GM21723 (cell line): ENCODE results near the gene NEUROD6.

Source experiments
- ATAC-seq: cut with Tn5 transposase; IDR thresholded peaks from one replicate; pipeline ENCODE4 v1.9.1; 2021; ENCODE audit warnings: mild to moderate bottlenecking, moderate library complexity; ENCODE audit not compliant: unreplicated experiment

The NEUROD6 gene

GRCh38 chr7:31340603-31341002 is at the start of gene NEUROD6:
Gene NEUROD6, minus strand, starts transcription at chr7:31340726. Its CDS starts 1,458 bp downstream, at chr7:31339268.
- ATAC-seq: no peak

DNA sequence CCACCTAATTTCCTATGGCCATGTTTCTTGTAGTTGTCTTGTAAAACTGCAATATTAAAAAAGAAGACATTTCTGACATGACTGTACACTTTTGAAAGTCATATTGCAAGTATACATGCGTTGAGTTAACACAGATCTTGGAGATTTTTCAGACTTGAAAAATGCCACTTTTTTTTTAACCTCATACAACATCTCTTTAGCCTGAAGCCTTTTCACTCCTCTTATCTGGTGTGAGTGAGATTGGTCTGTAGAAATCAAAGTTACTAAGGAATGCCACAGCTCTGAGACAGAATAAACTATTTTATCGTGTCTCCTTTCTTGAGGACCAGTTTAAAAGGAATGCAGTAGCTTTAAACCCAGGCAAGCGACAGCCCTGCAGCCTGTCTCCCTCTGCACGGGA is 43.9 kb upstream of the NEUROD6 start:
- no peak for ATAC-seq

DNA sequence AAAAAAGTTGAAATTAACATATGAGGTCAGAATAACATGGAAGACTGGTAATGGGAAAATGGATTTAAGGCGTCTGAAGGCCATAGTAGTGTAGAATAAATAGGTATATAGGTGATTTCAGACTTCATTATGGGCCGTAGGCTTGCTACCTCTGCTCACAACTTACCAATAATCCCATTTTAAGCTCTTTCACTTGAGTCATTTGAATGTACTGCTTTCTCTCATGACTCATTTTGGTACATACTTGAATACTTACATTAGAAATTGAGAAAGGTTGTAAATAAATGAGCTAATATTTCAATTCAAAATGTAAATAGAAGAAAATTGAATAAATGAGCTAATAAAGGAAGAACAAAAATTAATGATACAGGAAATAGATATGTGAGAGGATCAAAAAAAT is 42.2 kb upstream of the NEUROD6 start:
- ATAC-seq: no peak

GRCh38 chr7:31373337-31374289 is 33.1 kb upstream of the NEUROD6 start:
- peak; percentile 86 for ATAC-seq

DNA sequence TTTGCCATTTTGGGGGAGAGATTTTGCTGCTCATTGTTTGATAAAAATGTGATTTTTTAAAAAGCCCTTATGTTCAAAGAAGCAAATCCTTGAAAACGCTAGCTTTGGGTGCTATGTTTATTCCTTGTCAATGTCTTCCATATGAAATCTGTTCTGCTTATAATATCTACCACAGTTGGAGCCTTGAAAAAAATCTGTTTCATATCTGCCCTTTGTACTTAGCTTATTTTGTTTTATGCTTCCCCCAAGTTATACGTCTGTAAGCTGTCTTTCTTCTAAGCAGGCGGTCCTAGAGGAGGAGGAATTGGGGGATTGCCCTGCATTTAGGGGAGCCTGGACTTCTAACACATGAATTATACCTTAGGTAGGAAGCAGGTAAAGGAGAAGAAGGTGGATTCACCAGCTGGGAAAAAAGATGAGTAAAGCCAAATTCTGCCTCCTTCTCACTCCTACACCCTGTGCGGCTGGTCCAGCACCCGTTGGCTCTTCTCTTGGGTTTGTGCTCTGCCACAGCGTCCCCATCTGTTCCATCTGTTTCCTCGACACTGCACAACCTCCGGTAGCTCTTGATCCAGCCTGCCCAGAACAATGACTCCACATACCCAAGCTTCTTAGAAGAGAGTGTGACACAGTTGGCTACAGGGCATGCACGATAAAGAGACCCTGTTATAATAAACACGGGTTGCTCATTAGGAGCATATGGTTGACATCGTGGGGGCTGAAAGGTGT is 31.9 kb upstream of the NEUROD6 start:
- no peak for ATAC-seq

GRCh38 chr7:31371621-31372020 is 31.1 kb upstream of the NEUROD6 start:
- no peak for ATAC-seq

DNA sequence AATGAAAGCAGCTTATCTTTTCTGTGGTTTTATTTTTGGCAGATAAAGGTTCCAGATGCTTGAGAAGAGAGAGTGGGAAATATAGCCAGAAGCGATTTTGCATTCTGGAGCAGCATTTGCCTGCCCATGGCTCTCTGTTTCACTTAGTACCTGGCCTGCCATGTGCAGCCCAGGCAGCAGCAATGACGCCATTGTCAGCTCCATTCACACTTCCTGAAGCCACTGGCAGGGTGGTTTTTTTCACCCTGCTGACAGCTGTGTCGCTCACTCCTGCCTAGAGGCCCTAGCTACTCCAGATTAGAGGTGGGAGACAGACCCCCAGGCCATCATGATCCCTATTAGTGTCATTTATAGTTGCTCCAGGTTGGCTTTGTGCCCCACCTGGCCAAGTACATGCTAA is 30.1 kb upstream of the NEUROD6 start:
- no peak for ATAC-seq

GRCh38 chr7:31368620-31369019 is 28.1 kb upstream of the NEUROD6 start:
- ATAC-seq: no peak

GRCh38 chr7:31363496-31363895 is 23.0 kb upstream of the NEUROD6 start:
- no peak for ATAC-seq

DNA sequence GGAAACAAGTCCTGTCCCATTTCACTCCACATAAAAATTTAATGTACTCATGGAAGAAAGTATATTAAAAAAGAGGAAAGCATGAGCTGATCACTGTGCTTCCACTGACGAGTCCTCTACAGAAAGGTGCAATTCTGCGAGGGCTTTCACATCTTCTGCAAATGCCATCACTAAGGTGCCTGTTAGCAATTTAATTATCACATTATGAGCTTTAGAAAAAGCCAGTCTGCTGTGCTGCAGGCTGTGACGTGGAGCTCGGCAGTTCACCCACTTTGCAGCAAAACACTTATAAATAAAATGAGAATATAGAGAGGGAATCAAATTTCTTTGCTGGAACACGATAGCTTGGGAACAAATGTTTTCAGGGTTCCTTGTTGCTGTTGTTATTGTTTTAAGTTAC is 22.5 kb upstream of the NEUROD6 start:
- ATAC-seq: no peak

GRCh38 chr7:31362401-31362800 is 21.9 kb upstream of the NEUROD6 start:
- ATAC-seq: no peak

GRCh38 chr7:31358467-31358866 is 17.9 kb upstream of the NEUROD6 start:
- no peak for ATAC-seq

- no peak for ATAC-seq
Observed at GRCh38 chr7:31345421-31345820, 4.9 kb upstream of the NEUROD6 start.

DNA sequence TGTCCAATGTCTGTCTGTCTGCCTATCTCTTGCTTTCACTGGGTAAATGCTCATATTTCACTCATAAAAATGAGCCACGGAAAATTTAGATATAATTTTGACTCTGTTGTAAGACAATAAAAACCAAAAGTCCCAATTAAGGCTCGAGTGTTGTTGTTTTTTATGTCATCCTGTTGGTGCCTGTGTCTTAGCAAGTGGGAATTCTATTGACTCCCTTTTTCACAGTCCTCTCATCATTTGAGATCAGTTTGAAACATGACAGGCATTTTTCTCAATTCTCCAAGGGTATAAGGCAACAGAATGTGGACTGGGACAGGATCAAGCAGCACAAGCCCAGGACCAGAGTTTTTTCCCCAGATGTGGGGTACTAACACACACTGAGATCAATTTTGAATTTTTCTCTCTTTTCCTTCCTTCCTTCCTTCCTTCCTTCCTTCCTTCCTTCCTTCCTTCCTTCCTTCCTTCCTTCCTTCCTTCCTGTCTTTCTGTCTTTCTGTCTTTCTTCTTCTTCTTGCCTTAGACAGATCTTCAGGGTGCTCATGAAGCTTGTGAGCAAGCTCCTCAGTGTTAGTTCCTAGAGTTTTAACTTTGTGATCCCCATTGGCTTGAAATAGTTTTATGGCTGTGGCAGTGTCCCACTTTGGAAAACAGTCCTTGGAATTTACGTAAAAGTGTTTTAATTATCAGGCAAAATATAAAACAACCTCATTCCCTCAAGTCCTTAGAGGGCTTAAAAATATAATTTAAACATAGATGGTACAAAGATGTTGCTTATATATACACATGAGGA is 3.2 kb upstream of the NEUROD6 start:
- ATAC-seq: no peak

DNA sequence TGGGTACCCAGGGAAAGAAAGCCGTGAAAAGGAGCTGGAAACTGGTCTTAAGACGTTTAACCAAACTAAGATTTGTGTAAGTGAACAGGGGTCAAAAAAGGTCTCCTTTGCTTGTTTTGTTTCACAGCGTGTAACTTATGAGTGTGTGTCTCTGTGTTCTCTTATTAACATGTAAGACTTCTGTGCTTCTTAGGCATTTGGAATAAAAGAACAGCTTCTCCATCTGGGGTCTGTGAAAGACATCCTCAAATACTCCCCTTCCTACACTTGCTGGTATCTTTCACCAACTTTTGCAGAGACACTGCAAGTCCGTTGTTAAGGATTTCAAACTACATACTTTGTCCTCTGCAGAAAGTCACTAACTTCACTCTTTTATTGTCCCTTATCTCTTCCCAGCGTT is 615 bp upstream of the NEUROD6 start:
- ATAC-seq: no peak

- ATAC-seq: no peak
Observed at GRCh38 chr7:31340051-31340450, 475 bp downstream of the NEUROD6 start.

DNA sequence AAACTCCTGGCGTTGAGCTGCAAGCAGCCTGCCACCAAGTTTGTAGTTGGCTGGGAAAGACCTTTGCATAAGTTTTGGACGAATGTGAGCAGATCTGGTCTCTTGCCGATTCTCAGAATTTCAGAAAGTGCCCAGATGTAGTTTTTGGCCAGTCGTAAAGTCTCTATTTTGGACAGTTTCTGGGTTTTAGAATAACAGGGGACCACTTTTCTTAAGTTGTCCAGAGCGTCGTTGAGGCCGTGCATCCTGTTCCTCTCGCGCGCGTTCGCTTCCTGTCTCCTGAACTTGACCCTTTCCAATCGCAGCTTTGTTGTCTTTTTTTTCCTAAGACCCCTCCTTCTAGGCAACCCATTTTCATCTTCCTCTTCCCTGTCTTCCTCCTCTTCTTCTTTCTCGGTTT is 1.8 kb downstream of the NEUROD6 start:
- no peak for ATAC-seq

GRCh38 chr7:31337002-31337565 is 3.4 kb downstream of the NEUROD6 start:
- ATAC-seq: no peak

DNA sequence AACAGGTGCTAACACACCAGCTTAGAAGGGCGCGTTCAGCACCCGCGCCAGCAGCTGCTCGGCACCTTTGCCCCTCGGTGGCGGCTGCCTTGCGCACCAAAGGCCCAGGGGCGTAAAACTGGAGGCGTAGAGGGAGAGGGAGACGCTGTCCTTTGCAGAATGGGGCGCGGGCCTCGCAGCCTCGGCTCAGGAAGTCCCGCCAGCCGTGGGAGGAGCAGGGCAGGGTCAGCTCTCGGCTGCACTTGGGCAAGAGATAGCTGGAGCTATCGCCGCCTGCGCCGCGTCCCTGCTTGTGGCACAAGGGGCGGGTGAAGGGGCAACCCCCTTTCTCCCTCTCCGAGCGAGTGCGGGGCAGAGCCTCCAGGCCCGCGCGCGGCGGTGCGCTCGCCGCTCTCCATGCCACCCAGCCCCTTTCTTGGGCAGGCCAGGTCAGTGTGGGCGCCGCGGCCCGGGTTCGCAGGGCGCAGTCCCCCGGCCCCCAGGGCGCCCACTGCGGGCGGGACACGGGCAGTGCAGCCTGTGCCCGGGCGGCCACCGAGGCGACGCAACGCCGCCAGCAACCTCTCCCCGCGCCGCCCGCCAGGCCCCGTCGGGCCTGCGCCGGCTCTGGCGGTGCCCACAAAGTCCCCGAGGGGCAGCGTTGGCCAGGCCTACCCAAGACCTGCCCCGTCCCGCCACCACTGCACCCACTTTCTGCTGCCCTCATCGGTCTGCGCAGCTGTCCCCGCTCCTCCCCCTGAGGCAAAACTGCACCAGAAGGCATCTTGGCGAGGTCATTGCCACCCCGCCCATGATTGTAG is 4.1 kb downstream of the NEUROD6 start:
- ATAC-seq: no peak

GRCh38 chr7:31335884-31336201 is 4.7 kb downstream of the NEUROD6 start:
- no peak for ATAC-seq
